ENCODE results near the gene MTPN. TPM values are rescaled to one million over a fixed set of nuclear protein-coding genes. Genes with fewer than 3 reads are reported as not detected.

Gene MTPN
- total RNA-seq, 4 donors from 2014 or later: 51.8 to 81.7 (median 79.1) TPM

- DNase-seq (ENCODE audit: low spot score in 2 of 2): no peak
- Histone ChIP-seq H3K9me3 (no peaks in the 10 kb centered on the region), H3K4me3 (no peak overlapping the region), H3K36me3 (no peaks in the 10 kb centered on the region), H3K27me3 (no peaks in the 10 kb centered on the region), H3K27ac (no peak overlapping the region), H3K4me1 (no peaks in the 10 kb centered on the region)
- 94% methylated on average over 3 of the region's 3 CpGs for WGBS
- TF ChIP-seq POLR2AphosphoS5 (IDR thresholded peaks at IDR 0.05) (no peak), EP300 (IDR thresholded peaks at IDR 0.05) (no peak)
Measured at GRCh38 chr7:136006208-136006607, 29.0 kb upstream of the MTPN start.

- Histone ChIP-seq H3K4me3 (no peak overlapping the region), H3K27me3 (no peaks in the 10 kb centered on the region), H3K9me3 (no peaks in the 10 kb centered on the region), H3K4me1 (no peaks in the 10 kb centered on the region), H3K36me3 (no peaks in the 10 kb centered on the region), H3K27ac (no peak overlapping the region)
- 94% methylated on average over 3 of the region's 3 CpGs for WGBS
- TF ChIP-seq CTCF (IDR thresholded peaks at IDR 0.05) (no peak), POLR2A (IDR thresholded peaks at IDR 0.05) (no peak), EP300 (IDR thresholded peaks at IDR 0.05) (no peak), POLR2AphosphoS5 (IDR thresholded peaks at IDR 0.05) (no peak)
- DNase-seq (ENCODE audit: low spot score in 2 of 2): no peak
Measured at GRCh38 chr7:136004083-136004482, 26.9 kb upstream of the MTPN start.

GRCh38 chr7:136002802-136003201 is 25.6 kb upstream of the MTPN start:
- Histone ChIP-seq H3K4me1 (no peaks in the 10 kb centered on the region), H3K9me3 (no peaks in the 10 kb centered on the region), H3K36me3 (no peaks in the 10 kb centered on the region), H3K4me3 (no peak overlapping the region), H3K27ac (no peak overlapping the region), H3K27me3 (no peaks in the 10 kb centered on the region)
- 40% methylated on average over 1 of the region's 1 CpG for WGBS
- DNase-seq (ENCODE audit: low spot score in 2 of 2): no peak
- TF ChIP-seq EP300 (IDR thresholded peaks at IDR 0.05): no peak
- no peak for TF ChIP-seq POLR2AphosphoS5 (IDR thresholded peaks at IDR 0.05)
- TF ChIP-seq CTCF (IDR thresholded peaks at IDR 0.05): no peak
- TF ChIP-seq POLR2A (IDR thresholded peaks at IDR 0.05): no peak

GRCh38 chr7:136000288-136000913 is 23.2 kb upstream of the MTPN start:
- DNase-seq (ENCODE audit: low spot score in 2 of 2): no peak
- no peaks in the 10 kb centered on the region for H3K9me3 ChIP-seq
- no peaks in the 10 kb centered on the region for H3K4me1 ChIP-seq
- WGBS: 66% methylated on average over 3 of the region's 3 CpGs
- no peaks in the 10 kb centered on the region for H3K36me3 ChIP-seq
- no peak overlapping the region for H3K4me3 ChIP-seq
- TF ChIP-seq CTCF (IDR thresholded peaks at IDR 0.05) (no peak), POLR2AphosphoS5 (IDR thresholded peaks at IDR 0.05) (no peak), POLR2A (IDR thresholded peaks at IDR 0.05) (no peak), EP300 (IDR thresholded peaks at IDR 0.05) (no peak)
- no peak overlapping the region for H3K27ac ChIP-seq
- no peaks in the 10 kb centered on the region for H3K27me3 ChIP-seq

GRCh38 chr7:135998081-135998480 is 20.9 kb upstream of the MTPN start:
- Histone ChIP-seq H3K9me3 (no peaks in the 10 kb centered on the region), H3K27ac (no peak overlapping the region), H3K4me3 (no peak overlapping the region), H3K27me3 (no peaks in the 10 kb centered on the region), H3K36me3 (no peaks in the 10 kb centered on the region), H3K4me1 (no peaks in the 10 kb centered on the region)
- TF ChIP-seq POLR2AphosphoS5 (IDR thresholded peaks at IDR 0.05) (no peak), CTCF (IDR thresholded peaks at IDR 0.05) (no peak), EP300 (IDR thresholded peaks at IDR 0.05) (no peak), POLR2A (IDR thresholded peaks at IDR 0.05) (no peak)
- no peak for DNase-seq (ENCODE audit: low spot score in 2 of 2)

- Histone ChIP-seq H3K36me3 (no peaks in the 10 kb centered on the region), H3K27me3 (no peaks in the 10 kb centered on the region), H3K4me3 (no peak overlapping the region), H3K9me3 (no peaks in the 10 kb centered on the region), H3K4me1 (no peaks in the 10 kb centered on the region), H3K27ac (no peak overlapping the region)
- 77% methylated on average over 2 of the region's 2 CpGs for WGBS
- no peak for DNase-seq (ENCODE audit: low spot score in 2 of 2)
- no peak for TF ChIP-seq POLR2A (IDR thresholded peaks at IDR 0.05)
- TF ChIP-seq CTCF (IDR thresholded peaks at IDR 0.05): no peak
Measured at GRCh38 chr7:135995748-135996147, 18.6 kb upstream of the MTPN start.
